PC-9 (cell line): ENCODE data around the gene LAMB2. TPM values are rescaled to one million over a fixed set of nuclear protein-coding genes. Genes with fewer than 3 reads are reported as not detected.

Experiments
- BruUV-seq: library from RNA; stranded (reverse); fragments of 400-500 nt; replicated peaks from 2 replicates; lab custom pipeline; 2021; lab: Mats Ljungman, UMichigan
- CTCF ChIA-PET: fragments of 300-600 bp; sonication (Branson Sonifier 250); formaldehyde crosslinking; loops from one replicate; lab custom pipeline; 2022; ENCODE audit warnings: antibody characterized with exemption; lab: Charles Lee
- POLR2A ChIA-PET: fragments of 300-600 bp; sonication (Branson Sonifier 250); formaldehyde crosslinking; loops from one replicate; lab custom pipeline; 2022; ENCODE audit warnings: antibody characterized with exemption; ENCODE audit not compliant: unreplicated experiment; lab: Charles Lee
- DNase-seq, 2 experiments: peaks; one replicate each; pipeline versions ENCODE4 v3.0.0 to v3.0.0-alpha.2; 2015 to 2022; ENCODE audit warnings: mixed read lengths in 1 of 2
- H2AFZ ChIP-seq: fragments of 200-600 bp; sonication (generic); 2 replicates; pipeline ENCODE4 v1.8.1; 2017; ENCODE audit warnings: antibody characterized with exemption
- H3F3A ChIP-seq: fragments of 200-600 bp; sonication (generic); 2 replicates; pipeline ENCODE4 v1.8.1; 2017; ENCODE audit warnings: antibody characterized with exemption, mild to moderate bottlenecking, low read depth; ENCODE audit not compliant: insufficient read depth
- H3K27ac ChIP-seq: fragments of 200-600 bp; sonication (generic); 2 replicates; pipeline ENCODE4 v1.6.1; 2016; ENCODE audit warnings: mixed run types
- H3K27me3 ChIP-seq: fragments of 200-600 bp; sonication (generic); 2 replicates; pipeline ENCODE4 v1.6.1; 2016; ENCODE audit warnings: low read depth, mixed run types; ENCODE audit not compliant: insufficient read depth
- H3K36me3 ChIP-seq: fragments of 200-600 bp; sonication (generic); 2 replicates; pipeline ENCODE4 v1.6.1; 2016; ENCODE audit warnings: low read depth, mixed run types
- H3K4me1 ChIP-seq: fragments of 200-600 bp; sonication (generic); replicated peaks from 2 replicates; pipeline ENCODE4 v1.6.1; 2016; ENCODE audit warnings: mixed run types; ENCODE audit not compliant: insufficient read depth
- H3K4me2 ChIP-seq: fragments of 200-600 bp; sonication (generic); 2 replicates; pipeline ENCODE4 v1.6.1; 2017; ENCODE audit warnings: mixed run types
- H3K4me3 ChIP-seq: fragments of 200-600 bp; sonication (generic); 2 replicates; pipeline ENCODE4 v1.6.1; 2016; ENCODE audit warnings: mixed run types
- H3K79me2 ChIP-seq: fragments of 200-600 bp; sonication (generic); 2 replicates; pipeline ENCODE4 v1.6.1; 2017; ENCODE audit warnings: low read depth, mixed run types
- H3K9me2 ChIP-seq: fragments of 200-600 bp; sonication (generic); 2 replicates; pipeline ENCODE4 v1.8.1; 2017; ENCODE audit warnings: mild to moderate bottlenecking; ENCODE audit not compliant: insufficient read depth
- H3K9me3 ChIP-seq: fragments of 200-600 bp; sonication (generic); 2 replicates; pipeline ENCODE4 v1.8.1; 2016; ENCODE audit warnings: low read depth; ENCODE audit not compliant: insufficient read depth
- H4K20me1 ChIP-seq: fragments of 200-600 bp; sonication (generic); 2 replicates; pipeline ENCODE4 v1.8.1; 2017; ENCODE audit not compliant: insufficient read depth
- CTCF ChIP-seq: fragments of 200-600 bp; sonication (generic); conservative IDR thresholded peaks from 2 replicates; pipeline ENCODE4 v1.6.1; 2017; ENCODE audit warnings: mixed run types, antibody characterized with exemption, mild to moderate bottlenecking, moderate library complexity
- EZH2 ChIP-seq: fragments of 200-600 bp; sonication (generic); IDR thresholded peaks from 2 replicates; pipeline ENCODE4 v1.8.0; 2017; ENCODE audit warnings: antibody characterized with exemption, low read depth
- intact Hi-C: fragments of 100-400 bp; cut with micrococcal nuclease; formaldehyde crosslinking; loops from one replicate; pipeline ENCODE4 v1.10.0; 2022; ENCODE audit not compliant: unreplicated experiment
- total RNA-seq: library from RNA; stranded (reverse); gene quantifications from 2 replicates; pipeline ENCODE4 v1.2.3, GENCODE V29; 2021

Gene LAMB2
- total RNA-seq, 1 experiment from 2014 or later: 230 TPM

- Histone ChIP-seq H3K4me2 (peak overlapping the region; percentile 99), H3K36me3 (peaks cover 8% of the 10 kb centered on the region; the same call in 1 of the 2 replicates), H3K9me2 (no peaks in the 10 kb centered on the region), H4K20me1 (no peaks in the 10 kb centered on the region), H3K4me1 (peaks cover 13% of the 10 kb centered on the region; the same call in 1 of the 2 replicates), H3K9me3 (no peaks in the 10 kb centered on the region), H3K27me3 (no peaks in the 10 kb centered on the region), H3K79me2 (peaks cover 24% of the 10 kb centered on the region), H3K4me3 (peak overlapping the region; percentile 90), H2AFZ (no peak overlapping the region), H3K27ac (peak overlapping the region; percentile 20; the same call in 1 of the 2 replicates), H3F3A (no peaks in the 10 kb centered on the region)
- intact Hi-C loops: no loop called here
- no peak for DNase-seq
- CTCF ChIA-PET: no interaction called here
- POLR2A ChIA-PET: interaction anchor here (0.7 kb wide), 1 partner anchor 193 kb away, joined by 3 read pairs; the partner anchor contains the start of gene GPX1
- BruUV-seq: TSS peak; percentile 53
- TF ChIP-seq EZH2: no peak
- TF ChIP-seq CTCF: no peak
Observed at GRCh38 chr3:49164983-49165720, 32.3 kb upstream of the LAMB2 start.

DNA sequence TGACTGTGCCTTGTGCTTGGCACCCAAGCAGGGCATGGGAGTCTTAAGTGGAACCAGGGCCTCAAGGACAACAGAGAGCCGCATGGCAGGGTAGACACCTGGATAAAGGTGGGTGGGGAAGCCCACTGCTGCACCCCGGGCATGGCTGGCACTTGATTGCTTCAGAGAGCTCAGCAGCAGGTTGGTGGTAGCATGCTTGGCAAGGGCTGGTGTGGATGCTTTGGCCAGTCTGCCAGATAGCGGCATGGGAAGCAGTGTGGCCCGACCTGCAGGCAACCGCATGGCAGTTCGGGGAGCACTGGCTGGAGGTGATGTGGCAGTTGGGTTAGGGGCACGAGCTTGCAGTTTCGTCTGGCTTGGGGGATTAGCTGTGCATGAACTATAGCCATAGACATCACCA is 30.8 kb upstream of the LAMB2 start:
- no peak for DNase-seq
- POLR2A ChIA-PET: no interaction called here
- H3K27ac ChIP-seq: no peak overlapping the region
- H3K27me3 ChIP-seq: no peaks in the 10 kb centered on the region
- TF ChIP-seq CTCF (no peak), EZH2 (no peak)
- intact Hi-C loops: no loop called here
- no peak overlapping the region for H2AFZ ChIP-seq
- peaks cover 3% of the 10 kb centered on the region; the same call in 1 of the 2 replicates for H3F3A ChIP-seq
- no peak overlapping the region for H3K4me2 ChIP-seq
- H4K20me1 ChIP-seq: no peaks in the 10 kb centered on the region
- H3K9me3 ChIP-seq: no peaks in the 10 kb centered on the region
- no peak overlapping the region for H3K4me3 ChIP-seq
- H3K9me2 ChIP-seq: no peaks in the 10 kb centered on the region
- no TSS peak for BruUV-seq
- H3K79me2 ChIP-seq: peaks cover 24% of the 10 kb centered on the region
- CTCF ChIA-PET: no interaction called here
- H3K36me3 ChIP-seq: peaks cover 8% of the 10 kb centered on the region; the same call in 1 of the 2 replicates
- H3K4me1 ChIP-seq: peaks cover 13% of the 10 kb centered on the region; the same call in 1 of the 2 replicates

- Histone ChIP-seq H2AFZ (no peak overlapping the region), H4K20me1 (no peaks in the 10 kb centered on the region), H3K36me3 (peaks cover 8% of the 10 kb centered on the region; the same call in 1 of the 2 replicates), H3F3A (peaks cover 7% of the 10 kb centered on the region; the same call in 1 of the 2 replicates), H3K4me3 (no peak overlapping the region), H3K27me3 (no peaks in the 10 kb centered on the region), H3K27ac (no peak overlapping the region), H3K9me2 (no peaks in the 10 kb centered on the region), H3K4me2 (no peak overlapping the region), H3K4me1 (peaks cover 13% of the 10 kb centered on the region; the same call in 1 of the 2 replicates), H3K9me3 (no peaks in the 10 kb centered on the region), H3K79me2 (peaks cover 24% of the 10 kb centered on the region)
- intact Hi-C loops: no loop called here
- TF ChIP-seq EZH2 (no peak), CTCF (no peak)
- ChIA-PET POLR2A (interaction anchor here (0.7 kb wide), 1 partner anchor 138 kb away, joined by 7 read pairs; no protein-coding TSS in a partner anchor), CTCF (no interaction called here)
- no peak for DNase-seq
- no TSS peak for BruUV-seq
Observed at GRCh38 chr3:49162751-49163419, 30.0 kb upstream of the LAMB2 start.
